Measurements from ENCODE around the gene LRMDA.

Gene LRMDA

GRCh38 chr10:76236356-76236755 lies 804.9 kb downstream of the LRMDA start:
- Histone ChIP-seq H3K27ac (ENCODE audit: low read length, poor library complexity, severe bottlenecking) (no peak overlapping the region), H3K4me1 (ENCODE audit: control insufficient read depth, insufficient read depth, low read depth, low read length) (no peaks in the 10 kb centered on the region), H3K14ac (ENCODE audit: low read length in 2 of 2) (no peak overlapping the region), H3K79me1 (replicated peaks; ENCODE audit: low read length, poor library complexity, severe bottlenecking) (no peaks in the 10 kb centered on the region), H2BK5ac (ENCODE audit: low read depth, low read length, poor library complexity, severe bottlenecking) (no peak overlapping the region), H2BK12ac (ENCODE audit: low read length in 2 of 2) (peak overlapping the region in 1 of 2 experiments; percentile 29), H3K4me2 (ENCODE audit: low read length, poor library complexity, severe bottlenecking) (no peak overlapping the region), H3K36me3 (ENCODE audit: control insufficient read depth in 1 of 2, insufficient read depth in 2 of 2, low read depth in 1 of 2, low read length in 2 of 2) (no peaks in the 10 kb centered on the region), H2AFZ (ENCODE audit: low read depth, low read length) (no peak overlapping the region), H3K4me3 (ENCODE audit: insufficient read depth in 1 of 2, low read depth in 1 of 2, low read length in 2 of 2) (no peak overlapping the region), H3K27me3 (ENCODE audit: control insufficient read depth in 1 of 2, insufficient read depth in 1 of 2, low read length in 2 of 2) (no peaks in the 10 kb centered on the region), H3K23ac (ENCODE audit: low read length in 2 of 2) (no peak overlapping the region), H4K91ac (ENCODE audit: low read length) (no peak overlapping the region), H4K8ac (ENCODE audit: low read length) (no peak overlapping the region), H3K9me3 (ENCODE audit: control insufficient read depth, low read length) (no peaks in the 10 kb centered on the region), H3K9ac (ENCODE audit: low read length) (no peak overlapping the region), H2BK120ac (ENCODE audit: low read depth, low read length) (peak overlapping the region; percentile 75), H3K4ac (ENCODE audit: low read depth in 1 of 2, low read length in 2 of 2) (no peak overlapping the region), H3K18ac (ENCODE audit: low read depth in 1 of 2, low read length in 2 of 2) (no peak overlapping the region), H2AK5ac (ENCODE audit: low read length, severe bottlenecking) (no peak overlapping the region), H2BK15ac (ENCODE audit: low read depth, poor library complexity, severe bottlenecking) (no peak overlapping the region)
- DNase-seq = no peak
- WGBS = 65% methylated on average over 2 of the region's 2 CpGs

- Histone ChIP-seq H2AK5ac (ENCODE audit: low read length, severe bottlenecking) (no peak overlapping the region), H3K4ac (ENCODE audit: low read depth in 1 of 2, low read length in 2 of 2) (no peak overlapping the region), H3K14ac (ENCODE audit: low read length in 2 of 2) (no peak overlapping the region), H2BK120ac (ENCODE audit: low read depth, low read length) (no peak overlapping the region), H3K4me1 (ENCODE audit: control insufficient read depth, insufficient read depth, low read depth, low read length) (no peaks in the 10 kb centered on the region), H2BK12ac (ENCODE audit: low read length in 2 of 2) (peak overlapping the region; percentile 6 to 59), H3K18ac (ENCODE audit: low read depth in 1 of 2, low read length in 2 of 2) (peak overlapping the region; percentile 11 to 77), H3K36me3 (ENCODE audit: control insufficient read depth in 1 of 2, insufficient read depth in 2 of 2, low read depth in 1 of 2, low read length in 2 of 2) (no peaks in the 10 kb centered on the region), H3K27ac (ENCODE audit: low read length, poor library complexity, severe bottlenecking) (no peak overlapping the region), H2BK15ac (ENCODE audit: low read depth, poor library complexity, severe bottlenecking) (no peak overlapping the region), H3K4me3 (ENCODE audit: insufficient read depth in 1 of 2, low read depth in 1 of 2, low read length in 2 of 2) (no peak overlapping the region), H3K9me3 (ENCODE audit: control insufficient read depth, low read length) (no peaks in the 10 kb centered on the region), H2AFZ (ENCODE audit: low read depth, low read length) (no peak overlapping the region), H3K4me2 (ENCODE audit: low read length, poor library complexity, severe bottlenecking) (no peak overlapping the region), H3K9ac (ENCODE audit: low read length) (no peak overlapping the region), H3K79me1 (replicated peaks; ENCODE audit: low read length, poor library complexity, severe bottlenecking) (no peaks in the 10 kb centered on the region), H2BK5ac (ENCODE audit: low read depth, low read length, poor library complexity, severe bottlenecking) (no peak overlapping the region), H3K23ac (ENCODE audit: low read length in 2 of 2) (no peak overlapping the region), H4K8ac (ENCODE audit: low read length) (no peak overlapping the region), H3K27me3 (ENCODE audit: control insufficient read depth in 1 of 2, insufficient read depth in 1 of 2, low read length in 2 of 2) (peaks cover 0 to 6% of the 10 kb centered on the region in 2 experiments), H4K91ac (ENCODE audit: low read length) (no peak overlapping the region)
- WGBS = 30% methylated on average over 8 of the region's 8 CpGs
- peak; percentile 41 for DNase-seq
Measured at GRCh38 chr10:76242956-76243355, 811.5 kb downstream of the LRMDA start.

- Histone ChIP-seq H4K91ac (ENCODE audit: low read length) (no peak overlapping the region), H2BK12ac (ENCODE audit: low read length in 2 of 2) (peak overlapping the region; percentile 90 to 93), H3K4me1 (ENCODE audit: control insufficient read depth, insufficient read depth, low read depth, low read length) (no peaks in the 10 kb centered on the region), H3K4ac (ENCODE audit: low read depth in 1 of 2, low read length in 2 of 2) (peak overlapping the region in 1 of 2 experiments; percentile 72), H3K23ac (ENCODE audit: low read length in 2 of 2) (no peak overlapping the region), H3K18ac (ENCODE audit: low read depth in 1 of 2, low read length in 2 of 2) (peak overlapping the region; percentile 70 to 84), H3K4me2 (ENCODE audit: low read length, poor library complexity, severe bottlenecking) (no peak overlapping the region), H4K8ac (ENCODE audit: low read length) (no peak overlapping the region), H2AK5ac (ENCODE audit: low read length, severe bottlenecking) (no peak overlapping the region), H3K4me3 (ENCODE audit: insufficient read depth in 1 of 2, low read depth in 1 of 2, low read length in 2 of 2) (no peak overlapping the region), H3K36me3 (ENCODE audit: control insufficient read depth in 1 of 2, insufficient read depth in 2 of 2, low read depth in 1 of 2, low read length in 2 of 2) (no peaks in the 10 kb centered on the region), H3K14ac (ENCODE audit: low read length in 2 of 2) (peak overlapping the region in 1 of 2 experiments; percentile 69), H2BK120ac (ENCODE audit: low read depth, low read length) (peak overlapping the region; percentile 86), H3K9ac (ENCODE audit: low read length) (no peak overlapping the region), H2BK15ac (ENCODE audit: low read depth, poor library complexity, severe bottlenecking) (no peak overlapping the region), H2AFZ (ENCODE audit: low read depth, low read length) (no peak overlapping the region), H3K27ac (ENCODE audit: low read length, poor library complexity, severe bottlenecking) (no peak overlapping the region), H3K27me3 (ENCODE audit: control insufficient read depth in 1 of 2, insufficient read depth in 1 of 2, low read length in 2 of 2) (peaks cover 0 to 6% of the 10 kb centered on the region in 2 experiments), H3K9me3 (ENCODE audit: control insufficient read depth, low read length) (no peaks in the 10 kb centered on the region), H3K79me1 (replicated peaks; ENCODE audit: low read length, poor library complexity, severe bottlenecking) (no peaks in the 10 kb centered on the region), H2BK5ac (ENCODE audit: low read depth, low read length, poor library complexity, severe bottlenecking) (no peak overlapping the region)
- 86% methylated on average over 5 of the region's 5 CpGs for WGBS
- DNase-seq = no peak
Measured at GRCh38 chr10:76244061-76244686, 812.8 kb downstream of the LRMDA start.

- no peak overlapping the region for H2AFZ ChIP-seq (ENCODE audit: low read depth, low read length)
- H3K36me3 ChIP-seq (ENCODE audit: control insufficient read depth in 1 of 2, insufficient read depth in 2 of 2, low read depth in 1 of 2, low read length in 2 of 2) = no peaks in the 10 kb centered on the region
- H3K9ac ChIP-seq (ENCODE audit: low read length) = no peak overlapping the region
- no peak overlapping the region for H3K18ac ChIP-seq (ENCODE audit: low read depth in 1 of 2, low read length in 2 of 2)
- H2BK15ac ChIP-seq (ENCODE audit: low read depth, poor library complexity, severe bottlenecking) = no peak overlapping the region
- H2BK5ac ChIP-seq (ENCODE audit: low read depth, low read length, poor library complexity, severe bottlenecking) = no peak overlapping the region
- 97% methylated on average over 7 of the region's 7 CpGs for WGBS
- H3K79me1 ChIP-seq (replicated peaks; ENCODE audit: low read length, poor library complexity, severe bottlenecking) = no peaks in the 10 kb centered on the region
- no peak overlapping the region for H3K14ac ChIP-seq (ENCODE audit: low read length in 2 of 2)
- peak overlapping the region in 1 of 2 experiments; percentile 87 for H3K4ac ChIP-seq (ENCODE audit: low read depth in 1 of 2, low read length in 2 of 2)
- no peak for DNase-seq
- H3K9me3 ChIP-seq (ENCODE audit: control insufficient read depth, low read length) = no peaks in the 10 kb centered on the region
- no peak overlapping the region for H3K4me3 ChIP-seq (ENCODE audit: insufficient read depth in 1 of 2, low read depth in 1 of 2, low read length in 2 of 2)
- no peak overlapping the region for H3K4me2 ChIP-seq (ENCODE audit: low read length, poor library complexity, severe bottlenecking)
- no peak overlapping the region for H2AK5ac ChIP-seq (ENCODE audit: low read length, severe bottlenecking)
- H3K23ac ChIP-seq (ENCODE audit: low read length in 2 of 2) = no peak overlapping the region
- H3K27me3 ChIP-seq (ENCODE audit: control insufficient read depth in 1 of 2, insufficient read depth in 1 of 2, low read length in 2 of 2) = peaks cover 0 to 6% of the 10 kb centered on the region in 2 experiments
- no peak overlapping the region for H3K27ac ChIP-seq (ENCODE audit: low read length, poor library complexity, severe bottlenecking)
- H3K4me1 ChIP-seq (ENCODE audit: control insufficient read depth, insufficient read depth, low read depth, low read length) = no peaks in the 10 kb centered on the region
- no peak overlapping the region for H4K8ac ChIP-seq (ENCODE audit: low read length)
- H2BK12ac ChIP-seq (ENCODE audit: low read length in 2 of 2) = peak overlapping the region; percentile 4 to 87
- H2BK120ac ChIP-seq (ENCODE audit: low read depth, low read length) = no peak overlapping the region
- H4K91ac ChIP-seq (ENCODE audit: low read length) = no peak overlapping the region
Measured at GRCh38 chr10:76245951-76246495, 814.6 kb downstream of the LRMDA start.

Data from mesenchymal stem cell (in vitro differentiated cells and primary cell).